Transverse colon (tissue), 3 donors: ENCODE results near the gene RBM45.

Source experiments
- EP300 ChIP-seq: sonication (generic); formaldehyde crosslinking; IDR thresholded peaks from one replicate; pipeline ENCODE4 v1.6.1; 2017; ENCODE audit warnings: antibody characterized with exemption, low read depth
- TF ChIP-seq, protein P1 (sequence below), 5 experiments: fragments of 200-600 bp in 3 of 5; fragments of 450-650 bp in 2 of 5; sonication (generic) in 3 of 5; IDR thresholded peaks; 1 replicate in 2 of 5; 2 replicates in 3 of 5; pipeline ENCODE4 v1.5.1; 2016 to 2017; ENCODE audit warnings: antibody characterized with exemption in 5 of 5, inconsistent platforms in 3 of 5, mild to moderate bottlenecking in 2 of 5, moderate library complexity in 1 of 5

DNA sequence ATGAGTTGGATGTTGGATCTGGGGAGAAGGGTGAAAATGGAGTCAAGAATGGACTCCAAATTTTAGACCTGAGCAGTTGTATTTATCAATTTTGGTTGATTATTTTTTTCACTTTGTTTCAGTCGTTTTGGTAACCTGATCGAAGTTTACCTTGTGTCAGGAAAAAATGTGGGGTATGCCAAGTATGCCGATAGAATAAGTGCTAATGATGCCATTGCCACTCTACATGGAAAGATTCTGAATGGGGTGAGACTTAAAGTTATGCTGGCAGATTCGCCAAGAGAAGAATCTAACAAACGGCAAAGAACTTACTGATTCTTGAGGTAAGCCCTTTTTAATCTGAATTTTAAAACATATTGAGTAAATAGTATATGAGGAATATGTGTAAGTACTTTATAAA is 13.6 kb downstream of the RBM45 start:
- TF ChIP-seq, protein P1, sequence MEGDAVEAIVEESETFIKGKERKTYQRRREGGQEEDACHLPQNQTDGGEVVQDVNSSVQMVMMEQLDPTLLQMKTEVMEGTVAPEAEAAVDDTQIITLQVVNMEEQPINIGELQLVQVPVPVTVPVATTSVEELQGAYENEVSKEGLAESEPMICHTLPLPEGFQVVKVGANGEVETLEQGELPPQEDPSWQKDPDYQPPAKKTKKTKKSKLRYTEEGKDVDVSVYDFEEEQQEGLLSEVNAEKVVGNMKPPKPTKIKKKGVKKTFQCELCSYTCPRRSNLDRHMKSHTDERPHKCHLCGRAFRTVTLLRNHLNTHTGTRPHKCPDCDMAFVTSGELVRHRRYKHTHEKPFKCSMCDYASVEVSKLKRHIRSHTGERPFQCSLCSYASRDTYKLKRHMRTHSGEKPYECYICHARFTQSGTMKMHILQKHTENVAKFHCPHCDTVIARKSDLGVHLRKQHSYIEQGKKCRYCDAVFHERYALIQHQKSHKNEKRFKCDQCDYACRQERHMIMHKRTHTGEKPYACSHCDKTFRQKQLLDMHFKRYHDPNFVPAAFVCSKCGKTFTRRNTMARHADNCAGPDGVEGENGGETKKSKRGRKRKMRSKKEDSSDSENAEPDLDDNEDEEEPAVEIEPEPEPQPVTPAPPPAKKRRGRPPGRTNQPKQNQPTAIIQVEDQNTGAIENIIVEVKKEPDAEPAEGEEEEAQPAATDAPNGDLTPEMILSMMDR (IDR thresholded peaks at IDR 0.05), result no peak
- TF ChIP-seq EP300, result no peak
